Fibroblast of lung (primary cell): ENCODE measurements around the gene INSYN2B. TPM values are rescaled to one million over a fixed set of nuclear protein-coding genes. Genes with fewer than 3 reads are reported as not detected.

Source experiments
- DNase-seq, 2 donors: peaks; one replicate each; pipeline versions ENCODE4 v3.0.0 to v3.0.0-alpha.2; 2010; ENCODE audit warnings: low read depth in 2 of 2
- H2AFZ ChIP-seq: 2 replicates; pipeline ENCODE4 v1.5.1; 2012; ENCODE audit warnings: low read length, control low read depth, inconsistent platforms
- H3K27ac ChIP-seq: 2 replicates; pipeline ENCODE4 v1.5.1; 2011; ENCODE audit warnings: low read length, control low read depth; ENCODE audit not compliant: insufficient read depth
- H3K27me3 ChIP-seq: 2 replicates; pipeline ENCODE4 v1.5.1; 2011; ENCODE audit warnings: mild to moderate bottlenecking, low read length; ENCODE audit not compliant: control insufficient read depth, insufficient read depth
- H3K36me3 ChIP-seq: 2 replicates; pipeline ENCODE4 v1.5.1; 2011; ENCODE audit warnings: low read length; ENCODE audit not compliant: control insufficient read depth, insufficient read depth
- H3K4me1 ChIP-seq: 2 replicates; pipeline ENCODE4 v1.5.1; 2011; ENCODE audit warnings: low read length; ENCODE audit not compliant: control insufficient read depth, insufficient read depth; ENCODE audit errors: extremely low read depth
- H3K4me2 ChIP-seq: 2 replicates; pipeline ENCODE4 v1.5.1; 2011; ENCODE audit warnings: low read length, control low read depth; ENCODE audit not compliant: insufficient read depth; ENCODE audit errors: extremely low read depth
- H3K4me3 ChIP-seq, 4 experiments: fragments of 200-600 bp in 1 of 4; sonication (generic) in 1 of 4; replicated peaks in 1 of 4; 2 replicates each; pipeline ENCODE4 v1.5.1; 2011 to 2016; ENCODE audit warnings: low read length in 4 of 4, low read depth in 3 of 4, mild to moderate bottlenecking in 3 of 4, control low read depth in 2 of 4, inconsistent platforms in 1 of 4, mixed read lengths in 1 of 4; ENCODE audit not compliant: insufficient read depth in 1 of 4; ENCODE audit errors: control extremely low read depth in 1 of 4
- H3K79me2 ChIP-seq: 2 replicates; pipeline ENCODE4 v1.5.1; 2012; ENCODE audit warnings: mild to moderate bottlenecking, low read length, inconsistent platforms; ENCODE audit not compliant: control insufficient read depth, insufficient read depth
- H3K9ac ChIP-seq: 2 replicates; pipeline ENCODE4 v1.5.1; 2011; ENCODE audit warnings: mild to moderate bottlenecking, low read length, control low read depth; ENCODE audit not compliant: insufficient read depth
- H3K9me3 ChIP-seq: 2 replicates; pipeline ENCODE4 v1.5.1; 2012; ENCODE audit warnings: low read depth, low read length; ENCODE audit not compliant: control insufficient read depth, insufficient read depth
- H4K20me1 ChIP-seq: 2 replicates; pipeline ENCODE4 v1.5.1; 2011; ENCODE audit warnings: low read length; ENCODE audit not compliant: control insufficient read depth, insufficient read depth; ENCODE audit errors: extremely low read depth
- CTCF ChIP-seq, 2 donors: IDR thresholded peaks in 1 of 2; conservative IDR thresholded peaks in 1 of 2; 1 replicate in 1 of 2; 2 replicates in 1 of 2; pipeline ENCODE4 v1.5.1; 2011 to 2012; ENCODE audit warnings: low read length in 2 of 2, control low read depth in 1 of 2, inconsistent platforms in 1 of 2, low read depth in 1 of 2, mild to moderate bottlenecking in 1 of 2
- EZH2 ChIP-seq: IDR thresholded peaks from 2 replicates; pipeline ENCODE4 v1.5.1; 2012; ENCODE audit warnings: low read length, control low read depth, mild to moderate bottlenecking; ENCODE audit errors: missing control alignments
- polyA plus RNA-seq, 2 donors: library from polyadenylated mRNA; depleted of rRNA in 1 of 2; stranded (reverse) in 1 of 2; unstranded in 1 of 2; fragments of >200 nt; gene quantifications; 2 replicates each; pipeline ENCODE4 v1.2.1, GENCODE V29; 2011 to 2012; ENCODE audit warnings: missing spikeins in 1 of 2
- total RNA-seq: library from RNA; depleted of rRNA; stranded (reverse); fragments of >200 nt; gene quantifications from 2 replicates; pipeline ENCODE4 v1.2.1, GENCODE V29; 2014

The INSYN2B gene
- total and polyA plus RNA-seq, 2 donors (not counting 1 experiment from before 2014, with no cell fraction given): 3.6 to 6.3 TPM

DNA sequence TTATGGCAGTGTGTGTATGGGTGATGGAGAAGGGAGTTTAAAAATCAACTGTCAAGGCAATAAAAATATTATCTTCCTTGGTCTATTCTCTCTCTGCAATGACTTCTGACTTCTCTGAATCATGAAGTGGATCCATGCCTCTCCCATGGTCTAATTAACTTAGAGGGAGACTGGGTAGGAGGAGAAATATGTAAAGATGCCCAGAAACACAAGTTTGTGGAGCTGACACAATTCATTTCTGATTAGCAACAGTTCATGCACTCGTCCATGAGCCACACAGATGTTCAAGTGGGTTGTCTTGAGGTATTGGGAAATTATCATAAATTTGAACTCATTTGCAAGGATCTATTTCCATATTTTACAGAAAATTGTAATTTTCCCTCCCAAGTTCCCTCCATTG is 38.1 kb downstream of the INSYN2B start:
- TF ChIP-seq EZH2 (no peak), CTCF (conservative IDR thresholded peaks at IDR 0.05 in 1 of 2, IDR thresholded peaks at IDR 0.05 in 1 of 2; ENCODE audit: low read depth in 1 of 2, low read length in 2 of 2) (no peak)
- Histone ChIP-seq H3K4me1 (peaks cover 8% of the 10 kb centered on the region), H3K4me3 (no peak overlapping the region), H3K79me2 (no peaks in the 10 kb centered on the region), H4K20me1 (no peaks in the 10 kb centered on the region), H3K9ac (no peak overlapping the region), H3K27me3 (no peaks in the 10 kb centered on the region), H3K4me2 (no peak overlapping the region), H2AFZ (no peak overlapping the region), H3K36me3 (no peaks in the 10 kb centered on the region), H3K9me3 (no peaks in the 10 kb centered on the region), H3K27ac (no peak overlapping the region)
- peak in 1 of 2 donors; percentile 47 for DNase-seq

GRCh38 chr5:169941542-169941941 is 38.8 kb downstream of the INSYN2B start:
- no peak overlapping the region for H3K4me2 ChIP-seq

GRCh38 chr5:169939731-169940130 is 40.6 kb downstream of the INSYN2B start:
- no peaks in the 10 kb centered on the region for H3K4me1 ChIP-seq
- H3K9me3 ChIP-seq: no peaks in the 10 kb centered on the region
- no peak overlapping the region for H3K27ac ChIP-seq
- H3K27me3 ChIP-seq: no peaks in the 10 kb centered on the region
- no peak overlapping the region for H2AFZ ChIP-seq
- H3K4me2 ChIP-seq: no peak overlapping the region
- H3K36me3 ChIP-seq: no peaks in the 10 kb centered on the region
- H3K79me2 ChIP-seq: no peaks in the 10 kb centered on the region
- no peak for DNase-seq
- TF ChIP-seq EZH2 (no peak), CTCF (conservative IDR thresholded peaks at IDR 0.05 in 1 of 2, IDR thresholded peaks at IDR 0.05 in 1 of 2; ENCODE audit: low read depth in 1 of 2, low read length in 2 of 2) (no peak)
- H4K20me1 ChIP-seq: no peaks in the 10 kb centered on the region
- H3K9ac ChIP-seq: no peak overlapping the region
- H3K4me3 ChIP-seq: no peak overlapping the region

More at GRCh38 chr5:169941542-169941941, 38.8 kb downstream of the INSYN2B start:
- no peaks in the 10 kb centered on the region for H3K9me3 ChIP-seq
- no peak for TF ChIP-seq EZH2
- TF ChIP-seq CTCF (conservative IDR thresholded peaks at IDR 0.05 in 1 of 2, IDR thresholded peaks at IDR 0.05 in 1 of 2; ENCODE audit: low read depth in 1 of 2, low read length in 2 of 2): no peak
- H3K4me1 ChIP-seq: peaks cover 4% of the 10 kb centered on the region
- no peak overlapping the region for H2AFZ ChIP-seq
- H3K4me3 ChIP-seq: no peak overlapping the region
- no peak for DNase-seq
- no peak overlapping the region for H3K9ac ChIP-seq
- H3K79me2 ChIP-seq: no peaks in the 10 kb centered on the region
- H3K36me3 ChIP-seq: no peaks in the 10 kb centered on the region
- H4K20me1 ChIP-seq: no peaks in the 10 kb centered on the region
- H3K27ac ChIP-seq: no peak overlapping the region
- no peaks in the 10 kb centered on the region for H3K27me3 ChIP-seq
